Measurements from ENCODE around the gene KIAA1549. TPM values are rescaled to one million over a fixed set of nuclear protein-coding genes. Genes with fewer than 3 reads are reported as not detected.

Gene KIAA1549
- total RNA-seq, 1 donor from 2014 or later = 5.7 TPM

DNA sequence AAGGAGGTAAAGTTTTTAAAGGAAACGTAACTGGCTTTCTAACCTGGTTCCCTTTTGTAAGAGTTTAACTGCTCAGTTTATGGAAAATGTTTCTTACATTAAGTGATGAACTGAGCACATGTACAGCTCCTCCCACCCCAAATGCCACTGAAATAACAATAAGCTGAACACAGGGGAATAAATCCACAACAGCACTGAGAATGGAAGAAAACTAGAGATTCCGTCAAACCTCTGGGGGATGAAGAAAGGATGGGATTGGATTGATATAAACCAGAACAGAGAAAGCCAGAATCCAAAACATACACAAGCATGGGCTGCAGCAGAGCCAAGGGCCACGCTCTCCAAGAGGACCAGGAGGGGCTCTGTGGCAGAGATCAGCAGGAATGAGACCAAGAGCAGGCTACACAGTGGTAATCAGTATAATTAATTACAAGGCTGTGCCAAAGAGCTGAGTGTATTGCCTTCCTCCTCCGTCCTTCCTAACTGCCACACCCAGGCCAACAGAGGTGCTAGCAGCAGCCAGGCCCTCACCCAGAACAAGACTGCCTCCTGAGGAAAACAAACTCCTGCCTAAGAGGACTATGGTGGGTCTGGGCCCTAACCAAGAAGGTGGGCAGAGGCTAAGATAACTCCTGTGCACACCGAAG, 73.9 kb downstream of the KIAA1549 start:
- DNase-seq (ENCODE audit: low spot score) = no peak

DNA sequence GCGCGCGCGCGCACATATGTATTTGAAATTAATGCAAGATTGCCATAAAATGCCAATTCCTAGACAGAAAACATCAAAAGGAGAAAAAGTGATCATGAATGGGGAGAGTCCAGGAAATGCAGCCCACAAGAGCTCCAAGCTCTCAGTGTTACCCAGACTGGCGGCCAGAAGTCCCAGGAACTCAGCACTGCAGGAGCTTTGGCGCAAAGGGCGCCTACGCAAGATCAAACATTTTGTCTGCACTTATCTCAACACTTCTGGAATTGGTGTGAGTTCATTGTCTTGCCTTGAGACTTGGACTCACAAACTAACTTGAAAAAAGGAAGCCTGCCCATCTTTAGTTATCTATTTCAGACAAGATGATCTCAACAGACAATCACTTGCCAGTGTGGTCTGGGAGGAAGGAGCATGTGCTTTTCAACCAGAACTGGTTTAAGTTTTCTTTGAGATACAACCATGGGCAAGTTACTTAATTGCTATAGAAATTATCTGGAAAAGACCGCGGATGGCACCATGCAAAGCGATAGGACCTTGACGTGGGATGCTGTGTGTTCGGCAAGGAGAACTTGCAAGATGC, 77.2 kb downstream of the KIAA1549 start:
- no peak for DNase-seq (ENCODE audit: low spot score)

DNA sequence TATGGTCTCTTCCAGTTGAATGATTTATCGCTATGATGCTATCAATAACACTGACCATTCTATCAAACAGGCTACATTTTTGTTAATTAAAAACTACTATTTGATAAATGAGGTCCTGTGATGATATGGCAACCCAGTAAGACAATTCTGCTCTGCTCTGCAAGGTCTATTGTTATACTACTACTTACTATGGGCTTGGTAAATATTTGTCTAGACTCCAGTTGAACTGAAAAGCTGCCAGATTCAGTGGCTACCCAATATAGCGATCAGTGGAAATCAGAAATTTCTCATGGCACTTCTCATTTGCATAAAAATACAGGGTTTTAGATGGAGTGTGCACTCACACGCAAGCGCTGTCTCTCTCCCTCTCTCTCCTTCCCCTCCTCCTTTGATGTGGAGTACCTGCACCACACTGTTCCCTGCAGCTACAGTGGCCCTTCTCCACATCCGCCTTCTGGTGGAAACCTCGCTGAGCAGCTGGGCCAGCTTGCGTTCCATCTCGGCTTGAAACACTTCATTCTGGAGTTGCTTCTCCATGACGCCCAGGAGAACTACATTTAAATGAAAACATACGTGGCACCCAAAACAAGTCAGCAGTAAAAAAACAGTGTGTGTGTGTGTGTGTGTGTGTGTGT, 77.9 kb downstream of the KIAA1549 start:
- no peak for DNase-seq (ENCODE audit: low spot score)

GRCh38 chr7:138902161-138902560, 79.0 kb downstream of the KIAA1549 start:
- no peak for DNase-seq (ENCODE audit: low spot score)

GRCh38 chr7:138900035-138900828, 81.0 kb downstream of the KIAA1549 start:
- no peak for DNase-seq (ENCODE audit: low spot score)

GRCh38 chr7:138898802-138899201, 82.4 kb downstream of the KIAA1549 start:
- DNase-seq (ENCODE audit: low spot score) = no peak

GRCh38 chr7:138898255-138898654, 82.9 kb downstream of the KIAA1549 start:
- no peak for DNase-seq (ENCODE audit: low spot score)

DNA sequence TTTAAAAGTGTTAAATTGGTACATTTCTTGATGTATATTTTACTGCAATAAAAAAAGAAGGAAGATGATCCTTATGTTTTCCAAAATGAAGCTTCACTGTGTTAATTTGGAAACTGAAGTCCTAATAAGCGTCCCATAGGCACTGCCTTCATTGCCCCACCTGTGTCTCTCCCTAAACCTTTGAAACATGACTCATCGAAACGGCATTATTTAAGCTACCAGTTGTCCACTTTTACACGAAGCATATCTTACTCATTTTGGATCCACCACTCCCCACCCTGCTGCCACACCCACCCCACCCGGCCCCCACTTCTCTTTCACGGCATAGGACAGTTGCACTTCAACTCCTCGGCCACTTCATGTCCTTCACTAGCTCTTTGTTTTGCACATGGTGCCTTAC, 85.5 kb downstream of the KIAA1549 start:
- DNase-seq (ENCODE audit: low spot score) = no peak

GRCh38 chr7:138893258-138893657, 87.9 kb downstream of the KIAA1549 start:
- no peak for DNase-seq (ENCODE audit: low spot score)

GRCh38 chr7:138892812-138893211, 88.4 kb downstream of the KIAA1549 start:
- DNase-seq (ENCODE audit: low spot score) = no peak

- DNase-seq (ENCODE audit: low spot score) = no peak
Observed at GRCh38 chr7:138892006-138892630, 89.1 kb downstream of the KIAA1549 start.

DNA sequence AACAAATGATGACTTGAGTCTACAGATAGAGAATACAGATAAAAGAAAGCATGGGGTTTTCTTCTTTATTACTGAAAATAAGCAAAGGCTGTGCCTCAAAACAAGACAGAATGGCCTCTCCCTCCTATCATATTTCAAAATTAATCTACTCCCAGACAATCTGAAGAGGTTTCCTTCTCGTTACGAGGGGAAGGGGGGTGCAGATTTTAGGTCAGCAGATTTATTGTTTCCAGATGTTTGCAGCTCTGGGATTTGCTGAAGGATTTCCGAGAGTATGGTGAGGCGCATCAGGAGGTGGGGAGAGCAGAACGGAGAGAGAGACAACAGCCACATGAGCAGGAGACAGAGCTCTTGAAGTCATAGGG, 89.8 kb downstream of the KIAA1549 start:
- DNase-seq (ENCODE audit: low spot score) = no peak

DNA sequence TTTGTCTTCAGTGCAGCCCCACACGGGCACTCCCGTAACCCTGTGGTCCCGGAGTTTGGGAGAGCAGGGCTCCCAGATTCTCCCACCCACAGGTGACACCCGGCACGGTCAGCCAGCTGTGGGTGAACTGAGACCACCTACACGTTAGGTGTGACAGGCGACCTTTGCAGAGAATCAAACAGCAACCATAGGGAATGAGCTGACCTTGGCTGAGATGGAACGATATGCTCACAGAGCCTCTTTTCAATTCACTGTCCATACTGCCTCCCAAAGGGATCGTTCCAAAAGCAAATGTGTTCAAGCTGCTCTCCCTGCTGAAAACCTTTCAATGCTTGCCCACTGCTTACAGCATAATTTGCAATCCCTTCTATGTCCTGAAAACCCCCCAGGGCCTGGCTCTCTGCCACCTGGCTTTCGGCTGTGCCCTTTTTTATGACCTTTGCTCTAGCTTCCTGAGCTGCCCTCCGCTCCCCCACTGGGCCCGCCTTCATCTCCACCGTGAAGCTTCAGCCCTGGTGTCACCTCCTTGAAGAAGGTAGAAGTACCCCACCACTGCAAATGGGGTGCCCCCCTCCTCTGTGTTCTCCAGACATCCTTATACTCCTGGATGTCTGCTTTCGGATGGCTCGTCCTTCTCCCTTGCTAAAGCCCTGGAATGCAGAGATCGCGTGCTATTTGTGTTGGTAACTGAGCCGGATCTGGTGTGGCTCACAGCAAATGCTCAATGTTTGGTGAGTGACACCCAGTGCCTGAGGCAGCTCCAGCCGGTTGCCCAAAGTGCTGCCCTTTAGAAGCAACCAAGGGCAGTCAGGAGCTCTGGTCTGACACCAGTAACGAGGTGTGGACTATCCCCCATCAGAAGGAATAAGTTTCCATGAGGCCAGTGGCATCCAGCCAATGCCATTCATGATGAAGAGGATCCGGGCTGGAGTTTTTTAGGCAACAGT, 90.4 kb downstream of the KIAA1549 start:
- DNase-seq (ENCODE audit: low spot score) = peak; percentile 18

DNA sequence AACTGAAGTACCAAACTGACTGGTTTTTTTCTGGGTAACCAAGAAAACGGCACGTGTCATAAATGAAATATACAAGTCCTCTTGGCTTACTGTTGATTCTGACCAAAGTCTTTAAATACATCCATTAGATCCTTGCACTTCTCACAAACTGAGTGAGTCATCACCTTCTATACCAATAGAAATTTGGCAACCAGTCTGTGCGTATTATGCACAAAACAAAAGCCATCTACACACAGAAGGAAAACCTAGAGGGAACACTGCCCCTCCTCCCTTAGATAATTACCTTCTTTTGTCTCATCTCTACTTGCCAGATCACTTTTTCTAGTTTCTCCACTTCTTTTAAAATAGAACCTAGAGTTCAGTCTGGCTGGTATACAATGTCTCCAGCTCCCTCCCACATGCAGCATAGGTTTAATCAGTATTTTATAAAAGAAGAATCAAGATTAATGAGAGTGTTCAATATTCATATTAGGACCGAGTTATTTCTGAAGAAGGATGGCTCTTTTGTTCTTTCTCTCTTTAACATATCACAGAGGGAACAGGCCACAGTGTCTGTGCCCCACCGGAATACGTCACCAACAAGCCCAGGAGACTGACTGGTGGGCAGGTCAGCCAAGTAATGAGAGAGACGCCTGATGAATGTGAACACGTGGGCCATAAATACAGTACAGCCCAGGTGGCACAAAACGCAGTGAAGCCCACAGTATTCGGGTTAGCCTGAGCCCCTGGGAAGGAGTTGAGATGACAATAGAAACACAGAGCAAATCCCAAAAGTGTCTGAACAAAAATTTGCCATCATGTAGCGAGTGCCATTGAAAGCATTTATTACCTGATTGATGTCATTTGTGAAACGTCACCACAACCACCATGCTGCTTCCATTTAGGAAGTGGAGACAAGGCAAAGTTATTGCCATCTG, 91.3 kb downstream of the KIAA1549 start:
- DNase-seq (ENCODE audit: low spot score) = no peak

GRCh38 chr7:138887872-138888656, 93.1 kb downstream of the KIAA1549 start:
- no peak for DNase-seq (ENCODE audit: low spot score)

DNA sequence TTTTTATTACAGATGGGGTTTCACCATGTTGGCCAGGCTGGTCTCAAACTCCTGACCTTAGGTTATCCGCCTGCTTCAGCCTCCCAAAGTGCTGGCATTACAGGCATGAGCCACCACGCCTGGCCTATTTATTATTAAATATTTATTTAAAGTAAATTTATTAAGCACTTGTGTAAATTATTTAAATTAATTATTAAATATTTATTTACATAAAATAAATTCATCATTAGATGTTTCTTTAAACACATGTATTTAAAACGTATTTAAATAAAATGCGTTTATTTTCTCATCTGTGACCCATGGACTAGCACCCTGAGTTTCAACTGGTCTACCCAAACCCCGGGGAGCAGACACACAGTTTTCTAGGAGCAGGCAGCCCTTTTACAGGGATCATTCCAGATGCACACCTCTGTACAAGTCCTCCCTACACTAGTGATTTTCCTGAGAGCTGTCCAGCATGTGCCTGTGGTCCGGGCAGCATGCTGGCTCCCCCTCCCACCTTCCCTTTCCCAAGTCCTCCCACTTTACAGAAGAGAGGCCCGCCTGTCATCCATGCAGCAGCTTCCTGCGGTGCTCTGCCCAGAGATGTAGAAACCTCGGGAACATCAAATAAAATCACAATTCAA, 94.0 kb downstream of the KIAA1549 start:
- no peak for DNase-seq (ENCODE audit: low spot score)

DNA sequence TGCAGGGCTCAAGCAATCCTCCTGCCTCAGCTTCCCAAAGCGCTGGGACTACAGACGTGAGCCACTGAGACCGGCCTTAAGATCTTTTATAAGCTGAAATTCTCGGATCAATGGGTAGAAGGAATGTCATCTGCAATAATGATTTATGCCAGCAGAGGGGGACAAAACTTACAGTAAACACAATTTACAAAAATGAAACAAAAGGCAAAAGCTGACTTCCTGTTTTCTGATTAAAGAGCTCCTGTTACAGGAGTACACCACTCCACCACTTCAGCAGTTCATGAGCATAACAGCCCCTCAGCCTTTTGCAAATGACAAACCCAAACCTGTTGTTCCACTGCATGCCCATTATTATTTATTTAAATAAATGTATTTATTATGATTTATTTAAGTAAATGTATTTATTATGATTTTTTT, 94.7 kb downstream of the KIAA1549 start:
- peak; percentile 53 for DNase-seq (ENCODE audit: low spot score)

GRCh38 chr7:138885383-138886147, 95.6 kb downstream of the KIAA1549 start:
- no peak for DNase-seq (ENCODE audit: low spot score)
